Measurements from ENCODE around the gene IKBKG. TPM values are rescaled to one million over a fixed set of nuclear protein-coding genes. Genes with fewer than 3 reads are reported as not detected.

IKBKG gene
- polyA plus RNA-seq, 1 of the 3 experiments (the other 2 are of a cell fraction), result 36.4 TPM

- DNase-seq, result no peak
- 0% methylated on average over 3 of the region's 3 CpGs for WGBS (ENCODE audit: low lambda C conversion rate)
- Histone ChIP-seq H4K20me1 (ENCODE audit: insufficient read depth) (no peaks in the 10 kb centered on the region), H3K9ac (no peak overlapping the region), H3K9me3 (no peaks in the 10 kb centered on the region), H3K4me3 (ENCODE audit: low read depth in 2 of 2, low read length in 1 of 2) (no peak overlapping the region), H3K27ac (ENCODE audit: low read depth in 2 of 2, low read length in 1 of 2) (no peak overlapping the region), H3K4me1 (ENCODE audit: control insufficient read depth in 1 of 2, insufficient read depth in 2 of 2, low read depth in 1 of 2, low read length in 1 of 2) (no peaks in the 10 kb centered on the region), H3K36me3 (replicated peaks in 1 of 2; ENCODE audit: control insufficient read depth in 1 of 2, insufficient read depth in 2 of 2, low read length in 1 of 2) (no peaks in the 10 kb centered on the region), H2AFZ (ENCODE audit: low read depth) (no peak overlapping the region), H3K27me3 (ENCODE audit: insufficient read depth) (peaks cover 19% of the 10 kb centered on the region; the same call in 1 of the 2 replicates), H3K79me2 (ENCODE audit: insufficient read depth) (no peaks in the 10 kb centered on the region), H3K4me2 (no peak overlapping the region), H3F3A (replicated peaks; ENCODE audit: insufficient read depth) (no peaks in the 10 kb centered on the region), H3K9me2 (no peaks in the 10 kb centered on the region)
- TF ChIP-seq TEAD4 (IDR thresholded peaks at IDR 0.05; ENCODE audit: borderline replicate concordance, insufficient read depth) (no peak), SMC3 (IDR thresholded peaks at IDR 0.05; ENCODE audit: low read depth, low read length) (no peak), RXRA (IDR thresholded peaks at IDR 0.05; ENCODE audit: borderline replicate concordance, low read depth) (no peak), POLR2AphosphoS5 (IDR thresholded peaks at IDR 0.05; ENCODE audit: low read depth, low read length) (no peak), RAD21 (IDR thresholded peaks at IDR 0.05; ENCODE audit: low read length) (no peak), FOXJ3 (CRISPR knock-in tag; IDR thresholded peaks at IDR 0.05) (no peak), GATA2 (CRISPR knock-in tag; IDR thresholded peaks at IDR 0.05) (no peak), ELF1 (IDR thresholded peaks at IDR 0.05) (no peak), EZH2phosphoT487 (IDR thresholded peaks at IDR 0.05; ENCODE audit: borderline replicate concordance, low read depth) (no peak), NFIC (IDR thresholded peaks at IDR 0.05; ENCODE audit: borderline replicate concordance) (no peak), NRF1 (IDR thresholded peaks at IDR 0.05; ENCODE audit: low read depth, low read length) (no peak), MEF2A (IDR thresholded peaks at IDR 0.05; ENCODE audit: borderline replicate concordance, low read depth) (no peak), FOXM1 (IDR thresholded peaks at IDR 0.05; ENCODE audit: low read depth) (no peak), YY1 (IDR thresholded peaks at IDR 0.05; ENCODE audit: low read depth) (no peak), FOSL2 (IDR thresholded peaks at IDR 0.05; ENCODE audit: borderline replicate concordance, low read depth) (no peak), SIN3A (IDR thresholded peaks at IDR 0.05; ENCODE audit: borderline replicate concordance, low read depth, low read length) (no peak), TAF1 (IDR thresholded peaks at IDR 0.05; ENCODE audit: borderline replicate concordance, low read depth, low read length) (no peak)
- TF ChIP-seq, protein P1, sequence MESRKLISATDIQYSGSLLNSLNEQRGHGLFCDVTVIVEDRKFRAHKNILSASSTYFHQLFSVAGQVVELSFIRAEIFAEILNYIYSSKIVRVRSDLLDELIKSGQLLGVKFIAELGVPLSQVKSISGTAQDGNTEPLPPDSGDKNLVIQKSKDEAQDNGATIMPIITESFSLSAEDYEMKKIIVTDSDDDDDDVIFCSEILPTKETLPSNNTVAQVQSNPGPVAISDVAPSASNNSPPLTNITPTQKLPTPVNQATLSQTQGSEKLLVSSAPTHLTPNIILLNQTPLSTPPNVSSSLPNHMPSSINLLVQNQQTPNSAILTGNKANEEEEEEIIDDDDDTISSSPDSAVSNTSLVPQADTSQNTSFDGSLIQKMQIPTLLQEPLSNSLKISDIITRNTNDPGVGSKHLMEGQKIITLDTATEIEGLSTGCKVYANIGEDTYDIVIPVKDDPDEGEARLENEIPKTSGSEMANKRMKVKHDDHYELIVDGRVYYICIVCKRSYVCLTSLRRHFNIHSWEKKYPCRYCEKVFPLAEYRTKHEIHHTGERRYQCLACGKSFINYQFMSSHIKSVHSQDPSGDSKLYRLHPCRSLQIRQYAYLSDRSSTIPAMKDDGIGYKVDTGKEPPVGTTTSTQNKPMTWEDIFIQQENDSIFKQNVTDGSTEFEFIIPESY (IDR thresholded peaks at IDR 0.05; ENCODE audit: borderline replicate concordance, low read depth), result no peak
- TF ChIP-seq, protein P2, sequence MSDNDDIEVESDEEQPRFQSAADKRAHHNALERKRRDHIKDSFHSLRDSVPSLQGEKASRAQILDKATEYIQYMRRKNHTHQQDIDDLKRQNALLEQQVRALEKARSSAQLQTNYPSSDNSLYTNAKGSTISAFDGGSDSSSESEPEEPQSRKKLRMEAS (IDR thresholded peaks at IDR 0.05; ENCODE audit: low read depth), result no peak
- ChIA-PET POLR2A (no interaction called here), CTCF (no interaction called here)
Measured at GRCh38 chrX:154596290-154596929, 49.0 kb downstream of the IKBKG start.

Measured in SK-N-SH (cell line).